Endothelial cell (in vitro differentiated cells): ENCODE data around the gene TSPAN15. TPM values are rescaled to one million over a fixed set of nuclear protein-coding genes. Genes with fewer than 3 reads are reported as not detected.

ENCODE experiments used
- DNase-seq: peaks from one replicate; pipeline ENCODE4 v3.0.0; 2021; ENCODE audit warnings: low spot score
- H3K27ac Mint-ChIP-seq: one replicate; pipeline ENCODE4 v1.8.0; 2021; ENCODE audit warnings: mixed read lengths, inconsistent platforms; ENCODE audit not compliant: unreplicated experiment
- H3K27me3 Mint-ChIP-seq: one replicate; pipeline ENCODE4 v1.8.0; 2021; ENCODE audit warnings: mild to moderate bottlenecking, moderate library complexity, mixed read lengths, inconsistent platforms; ENCODE audit not compliant: unreplicated experiment
- H3K36me3 Mint-ChIP-seq: one replicate; pipeline ENCODE4 v1.8.0; 2021; ENCODE audit warnings: mild to moderate bottlenecking, low read depth, mixed read lengths, inconsistent platforms; ENCODE audit not compliant: unreplicated experiment
- H3K4me1 Mint-ChIP-seq: one replicate; pipeline ENCODE4 v1.8.0; 2021; ENCODE audit warnings: mild to moderate bottlenecking, mixed read lengths, inconsistent platforms; ENCODE audit not compliant: unreplicated experiment
- H3K4me3 Mint-ChIP-seq: one replicate; pipeline ENCODE4 v1.8.0; 2021; ENCODE audit warnings: mild to moderate bottlenecking, mixed read lengths, inconsistent platforms; ENCODE audit not compliant: unreplicated experiment
- H3K9me3 Mint-ChIP-seq: one replicate; pipeline ENCODE4 v1.8.0; 2021; ENCODE audit warnings: mixed read lengths, inconsistent platforms; ENCODE audit not compliant: unreplicated experiment
- total RNA-seq: library from RNA; stranded (reverse); fragmentation: NEBNext Ultra II Directional; extraction: Animal tissue kit (Norgen Biotek cat#: 25700); gene quantifications from one replicate; pipeline ENCODE4 v1.2.1, GENCODE V29; 2021; ENCODE audit not compliant: unreplicated experiment
- TF ChIP-seq, protein P1 (sequence below): fragments of 200-600 bp; sonication (generic); IDR thresholded peaks from one replicate; pipeline ENCODE4 v1.5.0; 2021; ENCODE audit warnings: antibody characterized with exemption; ENCODE audit not compliant: unreplicated experiment

TSPAN15 gene
- total RNA-seq, 1 donor from 2014 or later = 195 TPM

DNA sequence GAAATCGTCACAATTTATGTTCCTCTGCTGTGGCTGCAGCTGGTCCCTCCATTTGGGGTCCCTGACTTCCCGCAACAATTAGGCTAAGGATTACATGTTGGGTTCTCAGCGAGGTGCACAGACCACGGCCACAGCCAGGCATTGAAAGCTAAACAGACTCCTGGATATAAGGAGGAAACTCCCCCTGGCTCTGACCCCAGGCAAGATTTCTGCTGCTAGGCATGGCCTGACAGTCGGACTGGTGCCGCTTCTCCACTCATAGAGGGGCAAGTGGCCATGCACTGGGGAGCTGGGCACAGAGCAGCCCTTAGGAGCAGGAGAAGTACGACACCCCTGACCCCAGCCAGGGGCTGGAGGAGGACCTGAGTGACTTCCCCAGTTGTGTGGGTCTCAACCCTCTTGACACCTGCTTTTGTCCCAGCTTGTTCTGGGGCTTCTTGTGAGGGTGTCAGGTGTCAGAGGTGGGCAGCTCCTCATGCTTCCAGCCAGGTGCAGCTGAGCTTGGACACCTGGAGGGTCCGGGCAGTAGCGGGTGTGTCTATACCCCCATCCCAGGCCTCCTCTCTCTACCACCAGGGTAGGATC, 38.3 kb downstream of the TSPAN15 start:
- Mint-ChIP-seq H3K4me1 (peaks cover 24% of the 10 kb centered on the region), H3K4me3 (no peak overlapping the region), H3K27me3 (peaks cover 15% of the 10 kb centered on the region), H3K27ac (no peak overlapping the region), H3K9me3 (no peaks in the 10 kb centered on the region), H3K36me3 (peaks cover 38% of the 10 kb centered on the region)
- no peak for DNase-seq
- TF ChIP-seq, protein P1, sequence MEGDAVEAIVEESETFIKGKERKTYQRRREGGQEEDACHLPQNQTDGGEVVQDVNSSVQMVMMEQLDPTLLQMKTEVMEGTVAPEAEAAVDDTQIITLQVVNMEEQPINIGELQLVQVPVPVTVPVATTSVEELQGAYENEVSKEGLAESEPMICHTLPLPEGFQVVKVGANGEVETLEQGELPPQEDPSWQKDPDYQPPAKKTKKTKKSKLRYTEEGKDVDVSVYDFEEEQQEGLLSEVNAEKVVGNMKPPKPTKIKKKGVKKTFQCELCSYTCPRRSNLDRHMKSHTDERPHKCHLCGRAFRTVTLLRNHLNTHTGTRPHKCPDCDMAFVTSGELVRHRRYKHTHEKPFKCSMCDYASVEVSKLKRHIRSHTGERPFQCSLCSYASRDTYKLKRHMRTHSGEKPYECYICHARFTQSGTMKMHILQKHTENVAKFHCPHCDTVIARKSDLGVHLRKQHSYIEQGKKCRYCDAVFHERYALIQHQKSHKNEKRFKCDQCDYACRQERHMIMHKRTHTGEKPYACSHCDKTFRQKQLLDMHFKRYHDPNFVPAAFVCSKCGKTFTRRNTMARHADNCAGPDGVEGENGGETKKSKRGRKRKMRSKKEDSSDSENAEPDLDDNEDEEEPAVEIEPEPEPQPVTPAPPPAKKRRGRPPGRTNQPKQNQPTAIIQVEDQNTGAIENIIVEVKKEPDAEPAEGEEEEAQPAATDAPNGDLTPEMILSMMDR = no peak

GRCh38 chr10:69490876-69491275, 39.6 kb downstream of the TSPAN15 start:
- H3K9me3 Mint-ChIP-seq = no peaks in the 10 kb centered on the region
- H3K4me3 Mint-ChIP-seq = no peak overlapping the region
- no peak for DNase-seq
- H3K36me3 Mint-ChIP-seq = peaks cover 32% of the 10 kb centered on the region
- no peak overlapping the region for H3K27ac Mint-ChIP-seq
- TF ChIP-seq, protein P1 = no peak
- peaks cover 13% of the 10 kb centered on the region for H3K4me1 Mint-ChIP-seq
- H3K27me3 Mint-ChIP-seq = peaks cover 17% of the 10 kb centered on the region

DNA sequence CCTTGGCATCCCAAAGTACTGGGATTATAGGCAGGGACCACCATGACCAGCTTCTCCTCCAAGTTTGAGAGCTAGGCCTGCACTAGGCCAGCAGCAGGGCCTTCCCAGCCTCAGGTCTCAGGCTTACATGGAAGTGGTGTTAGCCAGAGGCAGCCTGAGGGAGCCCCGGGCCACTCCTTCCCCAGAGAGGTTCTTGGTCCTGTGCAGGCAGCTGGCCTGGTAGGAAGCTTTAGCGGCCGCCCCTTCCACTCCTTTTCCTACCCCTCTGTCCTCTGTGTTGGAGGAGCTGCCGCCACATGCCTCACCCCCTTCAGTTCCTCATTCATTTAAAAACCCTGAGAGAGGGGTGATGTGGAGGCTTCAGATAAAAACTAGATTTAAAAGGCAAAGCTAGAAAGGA, 40.3 kb downstream of the TSPAN15 start:
- Mint-ChIP-seq H3K4me1 (peaks cover 10% of the 10 kb centered on the region), H3K36me3 (peaks cover 34% of the 10 kb centered on the region), H3K27me3 (peaks cover 17% of the 10 kb centered on the region), H3K4me3 (no peak overlapping the region), H3K9me3 (no peaks in the 10 kb centered on the region), H3K27ac (no peak overlapping the region)
- TF ChIP-seq, protein P1 = no peak
- no peak for DNase-seq

- peaks cover 32% of the 10 kb centered on the region for H3K36me3 Mint-ChIP-seq
- H3K4me3 Mint-ChIP-seq = no peak overlapping the region
- H3K4me1 Mint-ChIP-seq = peaks cover 7% of the 10 kb centered on the region
- TF ChIP-seq, protein P1 = no peak
- H3K9me3 Mint-ChIP-seq = no peaks in the 10 kb centered on the region
- H3K27me3 Mint-ChIP-seq = peaks cover 18% of the 10 kb centered on the region
- H3K27ac Mint-ChIP-seq = no peak overlapping the region
- DNase-seq = no peak
Measured at GRCh38 chr10:69492091-69492745, 41.0 kb downstream of the TSPAN15 start.

GRCh38 chr10:69492746-69493462, 41.6 kb downstream of the TSPAN15 start:
- H3K27ac Mint-ChIP-seq = no peak overlapping the region
- TF ChIP-seq, protein P1 = no peak
- no peaks in the 10 kb centered on the region for H3K9me3 Mint-ChIP-seq
- H3K36me3 Mint-ChIP-seq = peaks cover 25% of the 10 kb centered on the region
- peaks cover 18% of the 10 kb centered on the region for H3K27me3 Mint-ChIP-seq
- no peak overlapping the region for H3K4me3 Mint-ChIP-seq
- DNase-seq = no peak
- peaks cover 14% of the 10 kb centered on the region for H3K4me1 Mint-ChIP-seq
